Activated naive CD8-positive, alpha-beta T cell (primary cell): ENCODE data around the gene TMEM204.

Source experiments
- H3K27ac Mint-ChIP-seq: one replicate; pipeline ENCODE4 v1.8.0; 2021; ENCODE audit warnings: mixed read lengths
- H3K27me3 Mint-ChIP-seq: one replicate; pipeline ENCODE4 v1.8.0; 2021; ENCODE audit warnings: mixed read lengths
- H3K36me3 Mint-ChIP-seq: one replicate; pipeline ENCODE4 v1.8.0; 2021; ENCODE audit warnings: mixed read lengths
- H3K4me1 Mint-ChIP-seq: one replicate; pipeline ENCODE4 v1.8.0; 2021; ENCODE audit warnings: low read depth, mixed read lengths
- H3K4me3 Mint-ChIP-seq: one replicate; pipeline ENCODE4 v1.8.0; 2021; ENCODE audit warnings: mild to moderate bottlenecking, mixed read lengths
- H3K9me3 Mint-ChIP-seq: one replicate; pipeline ENCODE4 v1.8.0; 2021; ENCODE audit warnings: low read depth, mixed read lengths

Gene TMEM204

GRCh38 chr16:1548727-1549126 is 15.3 kb downstream of the TMEM204 start:
- H3K27me3 Mint-ChIP-seq = no peaks in the 10 kb centered on the region
- H3K36me3 Mint-ChIP-seq = peaks cover under 1% of the 10 kb centered on the region
- H3K9me3 Mint-ChIP-seq = no peaks in the 10 kb centered on the region
- peak overlapping the region; percentile 61 for H3K27ac Mint-ChIP-seq
- H3K4me1 Mint-ChIP-seq = peaks cover 65% of the 10 kb centered on the region
- no peak overlapping the region for H3K4me3 Mint-ChIP-seq

DNA sequence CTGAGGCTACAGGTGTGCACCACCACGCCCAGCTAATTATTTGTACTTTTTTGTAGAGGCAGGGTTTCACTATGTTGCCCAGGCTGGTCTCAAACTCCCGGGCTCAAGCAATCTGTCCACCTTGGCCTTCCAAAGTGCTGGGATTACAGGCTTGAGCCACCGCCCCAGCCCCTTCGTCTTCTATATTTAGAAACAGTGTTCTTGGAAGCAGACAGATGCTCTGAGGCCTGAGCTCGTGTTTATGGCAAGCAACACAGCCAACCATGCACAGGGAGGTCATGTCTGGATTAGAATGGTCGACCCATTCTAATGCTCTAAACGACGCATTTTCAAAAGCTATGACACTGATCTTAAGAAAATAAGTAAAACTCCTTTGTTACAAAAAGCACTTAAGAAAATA is 16.6 kb downstream of the TMEM204 start:
- Mint-ChIP-seq H3K9me3 (no peaks in the 10 kb centered on the region), H3K4me1 (peaks cover 59% of the 10 kb centered on the region), H3K4me3 (no peak overlapping the region), H3K27me3 (no peaks in the 10 kb centered on the region), H3K36me3 (peaks cover 2% of the 10 kb centered on the region), H3K27ac (peak overlapping the region; percentile 25)

DNA sequence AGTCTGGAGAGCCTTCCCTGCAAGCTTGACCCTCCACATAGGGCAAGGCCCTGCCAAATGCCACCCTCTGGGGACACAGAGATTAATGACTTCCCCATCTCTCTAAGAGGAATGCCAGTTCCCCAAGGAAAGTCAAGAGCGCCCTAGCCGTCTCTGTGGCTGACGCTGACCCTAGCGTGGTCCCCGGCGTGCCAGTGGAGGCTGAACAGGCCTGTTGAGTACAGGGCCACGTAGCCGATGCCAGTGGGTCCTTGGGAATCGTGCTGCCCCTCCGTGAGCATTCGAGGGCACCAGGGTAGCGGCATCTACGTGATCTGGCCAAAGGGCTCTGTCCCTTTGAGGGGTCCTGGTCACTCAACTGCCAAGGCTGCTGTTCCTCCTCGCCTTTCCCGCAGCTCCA is 17.2 kb downstream of the TMEM204 start:
- H3K27ac Mint-ChIP-seq = no peak overlapping the region
- H3K27me3 Mint-ChIP-seq = no peaks in the 10 kb centered on the region
- no peak overlapping the region for H3K4me3 Mint-ChIP-seq
- H3K9me3 Mint-ChIP-seq = no peaks in the 10 kb centered on the region
- peaks cover 52% of the 10 kb centered on the region for H3K4me1 Mint-ChIP-seq
- H3K36me3 Mint-ChIP-seq = peaks cover 5% of the 10 kb centered on the region

- Mint-ChIP-seq H3K4me1 (peaks cover 49% of the 10 kb centered on the region), H3K36me3 (peaks cover 5% of the 10 kb centered on the region), H3K27me3 (no peaks in the 10 kb centered on the region), H3K27ac (no peak overlapping the region), H3K4me3 (no peak overlapping the region), H3K9me3 (no peaks in the 10 kb centered on the region)
Measured at GRCh38 chr16:1551166-1551565, 17.7 kb downstream of the TMEM204 start.

DNA sequence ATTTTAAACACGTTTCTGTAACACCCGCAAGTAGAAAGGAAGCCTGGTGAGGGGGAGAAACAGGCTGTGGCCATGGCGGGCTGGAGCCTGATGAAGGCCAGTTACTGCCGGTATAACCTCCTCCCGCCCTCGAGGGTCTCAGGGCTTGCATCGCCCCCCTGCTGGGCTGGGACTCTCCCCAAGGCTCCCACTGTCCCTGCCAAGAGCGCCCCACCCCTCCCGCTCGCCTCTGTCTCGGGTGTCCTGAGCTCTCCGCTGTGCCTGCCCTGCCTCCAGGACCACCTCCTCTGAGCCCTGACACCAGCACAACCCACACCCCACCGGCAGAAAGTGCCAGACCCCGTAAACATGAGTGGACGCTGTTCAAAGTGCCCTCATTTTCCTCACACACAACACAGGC is 18.7 kb downstream of the TMEM204 start:
- H3K9me3 Mint-ChIP-seq = no peaks in the 10 kb centered on the region
- peaks cover 5% of the 10 kb centered on the region for H3K36me3 Mint-ChIP-seq
- peak overlapping the region; percentile 54 for H3K27ac Mint-ChIP-seq
- H3K4me1 Mint-ChIP-seq = peaks cover 41% of the 10 kb centered on the region
- peak overlapping the region; percentile 15 for H3K4me3 Mint-ChIP-seq
- H3K27me3 Mint-ChIP-seq = no peaks in the 10 kb centered on the region

DNA sequence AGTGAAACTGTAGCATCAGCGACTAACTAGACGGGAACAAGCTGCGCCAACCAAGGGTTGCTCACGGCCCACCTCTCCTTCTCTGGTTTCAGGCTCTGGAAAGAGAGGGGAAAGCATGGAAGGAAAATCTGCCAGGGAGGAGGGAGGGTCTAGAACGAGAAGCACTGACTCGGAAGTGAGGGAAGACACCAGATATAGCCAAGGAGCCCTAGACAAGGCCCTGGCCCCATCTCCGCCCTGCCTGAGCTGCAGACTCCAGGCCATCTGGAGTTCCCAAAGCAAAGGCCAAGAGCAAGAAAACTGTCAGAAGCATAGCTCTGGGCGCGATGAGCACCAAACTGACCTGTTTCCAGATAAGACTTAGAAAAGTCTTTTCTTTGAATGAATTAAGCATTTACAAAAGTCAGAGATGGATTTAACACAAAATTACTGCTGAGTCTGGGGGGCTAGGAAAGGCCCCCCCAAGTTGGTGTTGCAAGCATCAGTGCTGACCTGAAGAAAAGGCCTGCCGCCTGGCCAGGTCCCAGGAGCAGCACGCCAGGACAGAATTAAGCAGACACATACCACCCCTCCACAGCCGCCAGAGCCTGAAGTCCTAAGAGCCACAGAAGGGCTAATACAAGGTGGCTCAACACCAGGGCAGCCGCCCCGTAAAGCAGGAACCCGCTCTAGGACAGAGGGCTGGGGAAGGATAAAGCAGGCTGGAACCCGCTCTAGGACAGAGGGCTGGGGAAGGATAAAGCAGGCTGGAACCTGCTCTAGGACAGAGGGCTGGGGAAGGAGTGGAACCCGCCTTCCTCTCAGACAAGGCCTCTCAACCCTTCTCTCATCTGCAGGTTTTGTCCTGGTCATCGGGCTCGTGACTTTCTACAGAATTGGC is 20.7 kb downstream of the TMEM204 start:
- Mint-ChIP-seq H3K4me1 (peaks cover 29% of the 10 kb centered on the region), H3K36me3 (peaks cover 5% of the 10 kb centered on the region), H3K4me3 (no peak overlapping the region), H3K27ac (peak overlapping the region; percentile 80), H3K27me3 (no peaks in the 10 kb centered on the region), H3K9me3 (no peaks in the 10 kb centered on the region)

GRCh38 chr16:1554826-1555445 is 21.5 kb downstream of the TMEM204 start:
- Mint-ChIP-seq H3K9me3 (no peaks in the 10 kb centered on the region), H3K4me1 (peaks cover 31% of the 10 kb centered on the region), H3K4me3 (no peak overlapping the region), H3K27ac (no peak overlapping the region), H3K27me3 (no peaks in the 10 kb centered on the region), H3K36me3 (peaks cover 5% of the 10 kb centered on the region)

DNA sequence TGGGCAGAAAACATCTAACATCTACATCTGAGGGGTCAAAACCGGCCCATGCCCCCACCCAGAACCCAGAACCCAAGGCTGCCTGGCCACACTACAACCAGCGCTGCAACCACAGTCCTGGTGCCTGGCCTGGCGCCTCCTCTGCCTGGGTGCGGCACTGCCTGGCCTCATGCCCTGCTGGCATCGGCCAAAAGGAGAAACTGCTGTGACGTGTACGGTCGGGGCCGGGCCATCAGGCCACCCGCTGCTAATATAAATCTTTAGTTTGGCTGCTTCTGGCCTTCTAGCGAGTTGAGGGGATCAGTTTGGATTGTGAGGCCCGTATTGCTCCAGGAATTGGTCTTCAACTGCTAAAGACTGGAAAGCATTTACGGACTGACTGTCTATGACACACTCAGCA is 22.8 kb downstream of the TMEM204 start:
- Mint-ChIP-seq H3K27ac (no peak overlapping the region), H3K36me3 (peaks cover 5% of the 10 kb centered on the region), H3K9me3 (no peaks in the 10 kb centered on the region), H3K4me1 (peaks cover 40% of the 10 kb centered on the region), H3K4me3 (no peak overlapping the region), H3K27me3 (no peaks in the 10 kb centered on the region)

- Mint-ChIP-seq H3K9me3 (no peaks in the 10 kb centered on the region), H3K36me3 (peaks cover 5% of the 10 kb centered on the region), H3K4me1 (peaks cover 46% of the 10 kb centered on the region), H3K27me3 (no peaks in the 10 kb centered on the region), H3K4me3 (no peak overlapping the region), H3K27ac (no peak overlapping the region)
Measured at GRCh38 chr16:1557074-1557473, 23.6 kb downstream of the TMEM204 start.

DNA sequence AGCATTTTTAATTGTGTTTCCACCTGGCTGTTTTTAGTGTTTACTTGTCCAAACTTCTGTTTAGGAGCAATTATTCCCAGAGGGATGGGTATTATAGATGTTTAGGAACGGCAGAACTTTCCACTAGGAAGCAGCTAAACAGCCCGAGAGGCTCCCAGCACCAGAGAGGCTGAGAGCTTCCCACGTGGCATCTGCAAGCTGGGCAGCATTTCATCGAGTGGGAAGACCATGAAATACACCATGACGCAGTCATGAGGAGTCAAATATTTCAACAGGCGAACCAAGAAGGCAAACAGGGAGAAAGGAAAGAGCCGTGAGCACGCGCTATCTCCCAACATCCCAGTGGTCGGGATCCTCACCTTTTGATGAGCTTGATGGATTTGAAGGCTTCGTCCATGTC is 24.1 kb downstream of the TMEM204 start:
- Mint-ChIP-seq H3K9me3 (no peaks in the 10 kb centered on the region), H3K36me3 (peaks cover 5% of the 10 kb centered on the region), H3K27ac (peak overlapping the region; percentile 61), H3K4me1 (peaks cover 46% of the 10 kb centered on the region), H3K27me3 (no peaks in the 10 kb centered on the region), H3K4me3 (no peak overlapping the region)

GRCh38 chr16:1559446-1559975 is 26.0 kb downstream of the TMEM204 start:
- Mint-ChIP-seq H3K27ac (peak overlapping the region; percentile 82), H3K27me3 (no peaks in the 10 kb centered on the region), H3K9me3 (no peaks in the 10 kb centered on the region), H3K4me3 (peak overlapping the region; percentile 65), H3K4me1 (peaks cover 40% of the 10 kb centered on the region), H3K36me3 (peaks cover 3% of the 10 kb centered on the region)

DNA sequence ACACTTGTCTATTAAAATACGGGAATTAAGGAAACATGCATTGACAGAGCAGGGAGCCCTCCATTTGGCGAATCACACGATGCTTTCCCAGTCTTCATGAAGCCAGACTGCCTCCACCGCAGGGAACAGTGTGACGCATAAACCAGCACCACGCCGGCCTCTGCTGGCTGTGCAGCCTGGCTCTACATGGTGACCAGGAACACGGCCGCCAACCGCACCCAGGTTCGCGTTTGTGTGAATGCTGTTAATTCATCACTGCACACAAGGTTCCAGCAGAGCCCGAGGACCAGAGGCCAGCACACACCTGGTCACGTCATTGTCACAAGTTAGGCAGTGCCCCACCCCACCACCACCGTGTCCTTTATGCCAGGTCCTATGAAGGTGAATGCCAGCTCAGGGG is 26.7 kb downstream of the TMEM204 start:
- H3K4me1 Mint-ChIP-seq = peaks cover 40% of the 10 kb centered on the region
- H3K9me3 Mint-ChIP-seq = no peaks in the 10 kb centered on the region
- peak overlapping the region; percentile 65 for H3K4me3 Mint-ChIP-seq
- peak overlapping the region; percentile 90 for H3K27ac Mint-ChIP-seq
- no peaks in the 10 kb centered on the region for H3K27me3 Mint-ChIP-seq
- H3K36me3 Mint-ChIP-seq = peaks cover 3% of the 10 kb centered on the region

GRCh38 chr16:1560866-1561265 is 27.4 kb downstream of the TMEM204 start:
- peak overlapping the region; percentile 62 for H3K4me3 Mint-ChIP-seq
- no peaks in the 10 kb centered on the region for H3K36me3 Mint-ChIP-seq
- H3K4me1 Mint-ChIP-seq = peaks cover 40% of the 10 kb centered on the region
- no peaks in the 10 kb centered on the region for H3K9me3 Mint-ChIP-seq
- peak overlapping the region; percentile 90 for H3K27ac Mint-ChIP-seq
- no peaks in the 10 kb centered on the region for H3K27me3 Mint-ChIP-seq

- peaks cover 40% of the 10 kb centered on the region for H3K4me1 Mint-ChIP-seq
- H3K27me3 Mint-ChIP-seq = no peaks in the 10 kb centered on the region
- no peaks in the 10 kb centered on the region for H3K9me3 Mint-ChIP-seq
- no peaks in the 10 kb centered on the region for H3K36me3 Mint-ChIP-seq
- H3K4me3 Mint-ChIP-seq = no peak overlapping the region
- H3K27ac Mint-ChIP-seq = peak overlapping the region; percentile 90
Measured at GRCh38 chr16:1561266-1561665, 27.8 kb downstream of the TMEM204 start.

- peak overlapping the region; percentile 20 for H3K4me3 Mint-ChIP-seq
- H3K9me3 Mint-ChIP-seq = no peaks in the 10 kb centered on the region
- peak overlapping the region; percentile 90 for H3K27ac Mint-ChIP-seq
- H3K27me3 Mint-ChIP-seq = no peaks in the 10 kb centered on the region
- no peaks in the 10 kb centered on the region for H3K36me3 Mint-ChIP-seq
- H3K4me1 Mint-ChIP-seq = peaks cover 40% of the 10 kb centered on the region
Measured at GRCh38 chr16:1561836-1562235, 28.4 kb downstream of the TMEM204 start.
